HL-60 (cell line): ENCODE results near the gene SNAI3.

Experiments used
- DNase-seq, 2 experiments: peaks; one replicate each; pipeline ENCODE4 v3.0.0-alpha.2; 2010 to 2020; ENCODE audit warnings: low read depth in 1 of 2, low spot score in 1 of 2
- H3K27ac ChIP-seq: fragments of 250-450 bp; sonication (Bioruptor Pico); replicated peaks from 2 replicates; pipeline ENCODE4 v1.5.1; 2020; ENCODE audit warnings: mild to moderate bottlenecking, moderate library complexity
- H3K27me3 ChIP-seq: fragments of 250-450 bp; sonication (Bioruptor Pico); 2 replicates; pipeline ENCODE4 v1.5.1; 2021; ENCODE audit warnings: mild to moderate bottlenecking, moderate library complexity; ENCODE audit not compliant: insufficient read depth, poor library complexity, severe bottlenecking
- H3K4me3 ChIP-seq: replicated peaks from 2 replicates; pipeline ENCODE4 v1.5.1; 2011; ENCODE audit warnings: mild to moderate bottlenecking, control low read depth, low read length; ENCODE audit not compliant: insufficient read depth
- CTCF ChIP-seq: IDR thresholded peaks from one replicate; pipeline ENCODE4 v1.5.1; 2011; ENCODE audit warnings: low read length, control low read depth, inconsistent platforms; ENCODE audit not compliant: insufficient read depth
- GABPA ChIP-seq: IDR thresholded peaks from 2 replicates; pipeline ENCODE4 v1.6.1; 2012; ENCODE audit warnings: low read depth
- POLR2AphosphoS5 ChIP-seq: IDR thresholded peaks from 2 replicates; pipeline ENCODE4 v1.6.1; 2012; ENCODE audit warnings: low read depth
- REST ChIP-seq: IDR thresholded peaks from 2 replicates; pipeline ENCODE4 v1.6.1; 2012; ENCODE audit warnings: low read depth; ENCODE audit not compliant: insufficient replicate concordance
- SPI1 ChIP-seq: IDR thresholded peaks from 2 replicates; pipeline ENCODE4 v1.6.1; 2012; ENCODE audit warnings: low read depth, mild to moderate bottlenecking, borderline replicate concordance

The SNAI3 gene

GRCh38 chr16:88649924-88650748 is 36.2 kb downstream of the SNAI3 start:
- no peaks in the 10 kb centered on the region for H3K27me3 ChIP-seq
- H3K4me3 ChIP-seq, result peak overlapping the region; percentile 77
- TF ChIP-seq REST (no peak), CTCF (no peak), POLR2AphosphoS5 (0 out of 2 replicates have a peak, but pooled peaks have one; percentile 20), SPI1 (peak; percentile 24; the same call in 1 of the 2 replicates), GABPA (no peak)
- peak overlapping the region; percentile 98 for H3K27ac ChIP-seq
- peak in 1 of 2 experiments; percentile 53 for DNase-seq

GRCh38 chr16:88649195-88649923 is 36.9 kb downstream of the SNAI3 start:
- Histone ChIP-seq H3K27ac (peak overlapping the region; percentile 98), H3K4me3 (peak overlapping the region; percentile 77)
- peak in 1 of 2 experiments; percentile 31 for DNase-seq

GRCh38 chr16:88647178-88648070 is 38.9 kb downstream of the SNAI3 start:
- no peak for DNase-seq
- H3K27ac ChIP-seq, result no peak overlapping the region
- no peaks in the 10 kb centered on the region for H3K27me3 ChIP-seq
- H3K4me3 ChIP-seq, result no peak overlapping the region
- no peak for TF ChIP-seq CTCF

More at GRCh38 chr16:88649195-88649923, 36.9 kb downstream of the SNAI3 start:
- TF ChIP-seq CTCF (no peak), POLR2AphosphoS5 (0 out of 2 replicates have a peak, but pooled peaks have one; percentile 35), SPI1 (no peak)
- no peaks in the 10 kb centered on the region for H3K27me3 ChIP-seq
